Neural progenitor cell (in vitro differentiated cells): ENCODE measurements around the gene KLB. TPM values are rescaled to one million over a fixed set of nuclear protein-coding genes. Genes with fewer than 3 reads are reported as not detected.
"Not testable (repeated sequence)": the region's sequence is repeated elsewhere in the genome, so short reads cannot be mapped to it uniquely, and the experiment has no call there.

Experiments
- DNase-seq: peaks from one replicate; pipeline ENCODE4 v3.0.0-alpha.2; 2016; ENCODE audit warnings: low spot score
- H2AFZ ChIP-seq: fragments of 200-600 bp; sonication (generic); replicated peaks from 2 replicates; pipeline ENCODE4 v1.6.1; 2016; ENCODE audit warnings: antibody characterized with exemption
- H3F3A ChIP-seq: fragments of 200-600 bp; sonication (generic); 2 replicates; pipeline ENCODE4 v1.6.1; 2016; ENCODE audit warnings: antibody characterized with exemption, low read depth
- H3K27ac ChIP-seq: fragments of 200-600 bp; sonication (generic); 2 replicates; pipeline ENCODE4 v1.5.1; 2016; ENCODE audit warnings: mild to moderate bottlenecking
- H3K27me3 ChIP-seq: fragments of 200-600 bp; sonication (generic); 2 replicates; pipeline ENCODE4 v1.6.1; 2016; ENCODE audit warnings: mild to moderate bottlenecking, moderate library complexity
- H3K36me3 ChIP-seq: fragments of 200-600 bp; sonication (generic); 2 replicates; pipeline ENCODE4 v1.5.1; 2016
- H3K4me1 ChIP-seq: fragments of 200-600 bp; sonication (generic); 2 replicates; pipeline ENCODE4 v1.6.1; 2016; ENCODE audit warnings: mixed run types
- H3K4me2 ChIP-seq: fragments of 200-600 bp; sonication (generic); 2 replicates; pipeline ENCODE4 v1.6.1; 2016
- H3K4me3 ChIP-seq: fragments of 200-600 bp; sonication (generic); 2 replicates; pipeline ENCODE4 v1.5.1; 2016
- H3K79me2 ChIP-seq: fragments of 200-600 bp; sonication (generic); 2 replicates; pipeline ENCODE4 v1.6.1; 2016; ENCODE audit warnings: low read depth
- H3K9ac ChIP-seq: fragments of 200-600 bp; sonication (generic); 2 replicates; pipeline ENCODE4 v1.6.1; 2016
- H3K9me3 ChIP-seq: fragments of 200-600 bp; sonication (generic); 2 replicates; pipeline ENCODE4 v1.5.1; 2016; ENCODE audit warnings: low read depth
- H4K20me1 ChIP-seq: fragments of 200-600 bp; sonication (generic); 2 replicates; pipeline ENCODE4 v1.6.1; 2016; ENCODE audit warnings: low read depth
- H3K27ac Mint-ChIP-seq: 3 replicates; pipeline ENCODE4 v1.8.0; 2021; ENCODE audit warnings: mixed read lengths
- H3K27me3 Mint-ChIP-seq: 2 replicates; pipeline ENCODE4 v1.8.0; 2022; ENCODE audit warnings: low read depth, mild to moderate bottlenecking, inconsistent platforms, moderate library complexity, mixed read lengths; ENCODE audit not compliant: insufficient read depth
- H3K36me3 Mint-ChIP-seq: 3 replicates; pipeline ENCODE4 v1.8.0; 2021; ENCODE audit warnings: mixed read lengths
- H3K4me1 Mint-ChIP-seq: 3 replicates; pipeline ENCODE4 v1.8.0; 2021; ENCODE audit warnings: mixed read lengths
- H3K4me3 Mint-ChIP-seq: 3 replicates; pipeline ENCODE4 v1.8.0; 2021; ENCODE audit warnings: mild to moderate bottlenecking, moderate library complexity, mixed read lengths
- H3K9me3 Mint-ChIP-seq: 3 replicates; pipeline ENCODE4 v1.8.0; 2020; ENCODE audit warnings: mixed read lengths
- EZH2 ChIP-seq: fragments of 200-600 bp; sonication (generic); IDR thresholded peaks from 2 replicates; pipeline ENCODE4 v1.6.1; 2017; ENCODE audit warnings: antibody characterized with exemption, mild to moderate bottlenecking, moderate library complexity
- EZH2phosphoT487 ChIP-seq: fragments of 200-600 bp; sonication (generic); IDR thresholded peaks from 2 replicates; pipeline ENCODE4 v1.6.1; 2017; ENCODE audit warnings: antibody characterized with exemption
- total RNA-seq: library from RNA; depleted of rRNA; stranded (reverse); fragments of >200 nt; gene quantifications from 2 replicates; pipeline ENCODE4 v1.2.3, GENCODE V29; 2015; ENCODE audit warnings: low replicate concordance
- TF ChIP-seq, protein P1 (sequence below): fragments of 200-600 bp; sonication (generic); IDR thresholded peaks from 2 replicates; pipeline ENCODE4 v1.5.1; 2017; ENCODE audit warnings: antibody characterized with exemption, mild to moderate bottlenecking

The KLB gene
- not detected in 2 replicates for total RNA-seq

DNA sequence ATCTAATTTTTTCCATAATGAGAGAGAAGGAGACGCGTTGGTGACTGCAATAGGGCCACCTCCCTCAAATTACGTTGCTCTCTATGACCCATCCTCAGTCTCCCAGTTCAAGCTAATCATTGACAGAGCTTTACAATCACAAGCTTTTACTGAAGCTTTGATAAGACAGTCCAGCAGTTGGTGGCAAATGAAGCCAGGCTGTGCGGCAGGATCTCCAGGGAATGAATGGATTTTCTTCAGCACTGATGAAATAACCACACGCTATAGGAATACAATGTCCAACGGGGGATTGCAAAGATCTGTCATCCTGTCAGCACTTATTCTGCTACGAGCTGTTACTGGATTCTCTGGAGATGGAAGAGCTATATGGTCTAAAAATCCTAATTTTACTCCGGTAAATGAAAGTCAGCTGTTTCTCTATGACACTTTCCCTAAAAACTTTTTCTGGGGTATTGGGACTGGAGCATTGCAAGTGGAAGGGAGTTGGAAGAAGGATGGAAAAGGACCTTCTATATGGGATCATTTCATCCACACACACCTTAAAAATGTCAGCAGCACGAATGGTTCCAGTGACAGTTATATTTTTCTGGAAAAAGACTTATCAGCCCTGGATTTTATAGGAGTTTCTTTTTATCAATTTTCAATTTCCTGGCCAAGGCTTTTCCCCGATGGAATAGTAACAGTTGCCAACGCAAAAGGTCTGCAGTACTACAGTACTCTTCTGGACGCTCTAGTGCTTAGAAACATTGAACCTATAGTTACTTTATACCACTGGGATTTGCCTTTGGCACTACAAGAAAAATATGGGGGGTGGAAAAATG, at the start of gene KLB:
Gene KLB (plus strand): TSS at position 168 of the 821 bp plus-strand sequence. CDS start 20 bp downstream, at position 188.
- Histone ChIP-seq H3K36me3 (no peaks in the 10 kb centered on the region), H3K9me3 (no peaks in the 10 kb centered on the region), H3K27ac (no peak within 1 kb of the TSS), H2AFZ (no peak within 1 kb of the TSS), H3K4me3 (no peak within 1 kb of the TSS), H3F3A (no peaks in the 10 kb centered on the region), H3K9ac (no peak within 1 kb of the TSS), H3K79me2 (no peaks in the 10 kb centered on the region), H3K27me3 (no peaks in the 10 kb centered on the region), H4K20me1 (no peaks in the 10 kb centered on the region), H3K4me2 (no peak within 1 kb of the TSS), H3K4me1 (no peaks in the 10 kb centered on the region)
- no peaks in the 10 kb centered on the region for H3K27me3 Mint-ChIP-seq
- H3K9me3 Mint-ChIP-seq: no peaks in the 10 kb centered on the region
- DNase-seq: no peak
- TF ChIP-seq EZH2: no peak
- TF ChIP-seq, protein P1, sequence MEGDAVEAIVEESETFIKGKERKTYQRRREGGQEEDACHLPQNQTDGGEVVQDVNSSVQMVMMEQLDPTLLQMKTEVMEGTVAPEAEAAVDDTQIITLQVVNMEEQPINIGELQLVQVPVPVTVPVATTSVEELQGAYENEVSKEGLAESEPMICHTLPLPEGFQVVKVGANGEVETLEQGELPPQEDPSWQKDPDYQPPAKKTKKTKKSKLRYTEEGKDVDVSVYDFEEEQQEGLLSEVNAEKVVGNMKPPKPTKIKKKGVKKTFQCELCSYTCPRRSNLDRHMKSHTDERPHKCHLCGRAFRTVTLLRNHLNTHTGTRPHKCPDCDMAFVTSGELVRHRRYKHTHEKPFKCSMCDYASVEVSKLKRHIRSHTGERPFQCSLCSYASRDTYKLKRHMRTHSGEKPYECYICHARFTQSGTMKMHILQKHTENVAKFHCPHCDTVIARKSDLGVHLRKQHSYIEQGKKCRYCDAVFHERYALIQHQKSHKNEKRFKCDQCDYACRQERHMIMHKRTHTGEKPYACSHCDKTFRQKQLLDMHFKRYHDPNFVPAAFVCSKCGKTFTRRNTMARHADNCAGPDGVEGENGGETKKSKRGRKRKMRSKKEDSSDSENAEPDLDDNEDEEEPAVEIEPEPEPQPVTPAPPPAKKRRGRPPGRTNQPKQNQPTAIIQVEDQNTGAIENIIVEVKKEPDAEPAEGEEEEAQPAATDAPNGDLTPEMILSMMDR: no peak
- no peak for TF ChIP-seq EZH2phosphoT487
- H3K27ac Mint-ChIP-seq: no peak within 1 kb of the TSS
- H3K4me3 Mint-ChIP-seq: no peak within 1 kb of the TSS
- no peaks in the 10 kb centered on the region for H3K36me3 Mint-ChIP-seq
- no peaks in the 10 kb centered on the region for H3K4me1 Mint-ChIP-seq

DNA sequence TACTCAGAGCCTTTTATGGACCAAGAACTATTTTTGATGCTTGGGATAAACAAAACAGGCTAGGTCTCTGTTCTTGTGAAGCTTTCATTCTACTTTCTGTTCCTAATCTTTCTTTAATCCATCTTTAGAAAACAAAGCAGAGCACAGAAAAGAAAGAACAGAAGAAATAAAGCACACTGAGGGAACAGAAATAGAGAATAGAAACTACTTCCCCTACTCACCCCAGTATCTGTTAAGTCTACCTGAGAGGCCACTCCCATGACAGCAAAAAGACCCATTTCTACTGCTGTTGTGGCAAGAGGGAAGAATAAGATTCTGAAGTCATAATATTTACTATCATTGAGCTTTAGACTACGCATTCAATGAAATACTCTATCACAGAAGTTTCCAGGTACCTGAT, 49.7 kb upstream of the KLB start:
- H3K27ac Mint-ChIP-seq: no peak overlapping the region
- peaks cover 100% of the 10 kb centered on the region for H3K79me2 ChIP-seq

DNA sequence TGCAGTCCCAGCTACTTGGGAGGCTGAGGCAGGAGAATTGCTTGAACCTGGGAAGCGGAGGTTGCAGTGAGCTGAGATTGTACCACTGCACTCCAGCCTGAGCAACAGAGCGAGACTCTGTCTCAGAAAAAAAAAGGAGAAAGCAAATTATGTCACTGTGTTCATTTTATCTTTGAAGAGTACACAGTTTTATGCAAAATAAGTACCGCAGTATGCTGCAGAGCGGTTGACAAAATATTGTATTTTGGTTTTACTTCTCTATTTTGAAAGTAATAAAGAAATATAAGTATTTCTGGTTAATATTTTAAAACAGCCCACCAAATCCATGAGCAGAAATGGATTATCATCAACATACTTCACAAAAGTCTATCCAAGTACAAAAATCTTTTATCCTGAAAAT, 46.1 kb upstream of the KLB start:
- peaks cover 14% of the 10 kb centered on the region for H3K36me3 Mint-ChIP-seq
- H3K79me2 ChIP-seq: peaks cover 100% of the 10 kb centered on the region

More for the DNA sequence above, 49.7 kb upstream of the KLB start:
- TF ChIP-seq EZH2phosphoT487 (no peak), EZH2 (no peak)
- TF ChIP-seq, protein P1: no peak
- Mint-ChIP-seq H3K36me3 (peaks cover 15% of the 10 kb centered on the region), H3K4me1 (peaks cover 5% of the 10 kb centered on the region), H3K4me3 (no peak overlapping the region), H3K27me3 (no peaks in the 10 kb centered on the region), H3K9me3 (peaks cover 2% of the 10 kb centered on the region)
- Histone ChIP-seq H3K4me2 (peak overlapping the region; percentile 54), H3K9me3 (no peaks in the 10 kb centered on the region), H3K4me1 (peaks cover 18% of the 10 kb centered on the region), H4K20me1 (peaks cover 34% of the 10 kb centered on the region), H3K36me3 (no peaks in the 10 kb centered on the region), H3K27ac (peak overlapping the region; percentile 40), H3K27me3 (no peaks in the 10 kb centered on the region), H3F3A (no peaks in the 10 kb centered on the region), H2AFZ (no peak overlapping the region), H3K9ac (no peak overlapping the region), H3K4me3 (peak overlapping the region; percentile 17)
- DNase-seq: peak; percentile 20

DNA sequence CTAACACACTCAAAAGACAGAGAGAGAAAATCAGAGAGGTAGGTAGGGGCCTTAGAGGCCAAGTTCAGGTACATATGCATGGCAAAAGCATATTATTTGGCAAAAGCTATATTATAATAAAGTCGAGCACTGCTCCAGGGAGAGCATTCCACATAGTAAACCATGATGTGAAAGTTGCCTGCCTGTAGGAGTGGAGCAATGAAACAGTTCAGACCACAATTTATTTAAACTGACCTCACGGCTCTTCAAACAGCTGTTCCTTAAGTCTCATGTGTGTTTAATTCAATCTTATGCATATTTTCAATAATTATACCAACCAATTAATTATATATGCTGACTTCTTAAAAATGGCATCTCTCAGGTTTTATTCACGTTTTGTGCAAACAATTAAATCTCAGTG, 43.9 kb upstream of the KLB start:
- Histone ChIP-seq H2AFZ (no peak overlapping the region), H3K4me3 (no peak overlapping the region), H3K36me3 (no peaks in the 10 kb centered on the region), H3K27me3 (peaks cover 12% of the 10 kb centered on the region), H3K9me3 (no peaks in the 10 kb centered on the region), H3K9ac (no peak overlapping the region), H3K27ac (no peak overlapping the region), H3K79me2 (peaks cover 83% of the 10 kb centered on the region), H3K4me2 (no peak overlapping the region), H3K4me1 (peaks cover 12% of the 10 kb centered on the region), H4K20me1 (peaks cover 28% of the 10 kb centered on the region), H3F3A (peaks cover 5% of the 10 kb centered on the region)
- Mint-ChIP-seq H3K27me3 (peaks cover 5% of the 10 kb centered on the region), H3K36me3 (peaks cover 14% of the 10 kb centered on the region), H3K4me3 (no peak overlapping the region), H3K4me1 (peaks cover 16% of the 10 kb centered on the region), H3K9me3 (peaks cover 4% of the 10 kb centered on the region), H3K27ac (no peak overlapping the region)
- DNase-seq: no peak
- TF ChIP-seq, protein P1: no peak
- TF ChIP-seq EZH2phosphoT487 (no peak), EZH2 (no peak)

More for the DNA sequence above, 46.1 kb upstream of the KLB start:
- not testable (repeated sequence) for H3K4me3 Mint-ChIP-seq, H3K27ac ChIP-seq, H3K4me2 ChIP-seq, H3K27me3 Mint-ChIP-seq, DNase-seq, H3K9ac ChIP-seq, H3K36me3 ChIP-seq, H3K27me3 ChIP-seq, H3K4me3 ChIP-seq, H3K27ac Mint-ChIP-seq, H3F3A ChIP-seq, H3K9me3 ChIP-seq, H2AFZ ChIP-seq, H3K9me3 Mint-ChIP-seq
- H3K4me1 Mint-ChIP-seq: peaks cover 14% of the 10 kb centered on the region
- H3K4me1 ChIP-seq: peaks cover 23% of the 10 kb centered on the region
- H4K20me1 ChIP-seq: peaks cover 39% of the 10 kb centered on the region
